SHP77 treated with DMSO at 0.1 percent for 48 hours (cell line): Measurements from ENCODE around the gene MYBPC3.

ENCODE experiments used
- DNase-seq: peaks from one replicate; lab custom pipeline; 2025; lab: John Stamatoyannopoulos, UW

MYBPC3 gene

GRCh38 chr11:47352556-47352955, at the start of gene MYBPC3:
TSS of gene MYBPC3 (minus strand) at chr11:47352702. CDS start at chr11:47352647, 55 bp downstream.
- no peak for DNase-seq

- DNase-seq: no peak
Observed at GRCh38 chr11:47400768-47401279, 48.3 kb upstream of the MYBPC3 start.

- DNase-seq: no peak
Observed at GRCh38 chr11:47399860-47400767, 47.6 kb upstream of the MYBPC3 start.

- DNase-seq: no peak
Observed at GRCh38 chr11:47398551-47398950, 46.0 kb upstream of the MYBPC3 start.

- DNase-seq: no peak
Observed at GRCh38 chr11:47398011-47398410, 45.5 kb upstream of the MYBPC3 start.

- no peak for DNase-seq
Observed at GRCh38 chr11:47396049-47396320, 43.5 kb upstream of the MYBPC3 start.

- no peak for DNase-seq
Observed at GRCh38 chr11:47395223-47396048, 42.9 kb upstream of the MYBPC3 start.

GRCh38 chr11:47394322-47395222, 42.1 kb upstream of the MYBPC3 start:
- no peak for DNase-seq

GRCh38 chr11:47394050-47394321, 41.5 kb upstream of the MYBPC3 start:
- DNase-seq: no peak

- no peak for DNase-seq
Observed at GRCh38 chr11:47393163-47394049, 40.9 kb upstream of the MYBPC3 start.

- no peak for DNase-seq
Observed at GRCh38 chr11:47392546-47393162, 40.2 kb upstream of the MYBPC3 start.

GRCh38 chr11:47391711-47392432, 39.4 kb upstream of the MYBPC3 start:
- DNase-seq: no peak

- no peak for DNase-seq
Observed at GRCh38 chr11:47391077-47391583, 38.6 kb upstream of the MYBPC3 start.

GRCh38 chr11:47390422-47390760, 37.9 kb upstream of the MYBPC3 start:
- DNase-seq: no peak

- no peak for DNase-seq
Observed at GRCh38 chr11:47389577-47390421, 37.3 kb upstream of the MYBPC3 start.

GRCh38 chr11:47388697-47389576, 36.4 kb upstream of the MYBPC3 start:
- no peak for DNase-seq

GRCh38 chr11:47387944-47388696, 35.6 kb upstream of the MYBPC3 start:
- DNase-seq: no peak
